GM11168 (cell line): Measurements from ENCODE around the gene SLC6A16.

Experiments used
- in situ Hi-C: fragments of 300-500 bp; cut with MboI; formaldehyde crosslinking; loops from one replicate; pipeline ENCODE4 v1.12.0; 2022; ENCODE audit warnings: low sequenced_read_pairs; ENCODE audit not compliant: unreplicated experiment

The SLC6A16 gene

DNA sequence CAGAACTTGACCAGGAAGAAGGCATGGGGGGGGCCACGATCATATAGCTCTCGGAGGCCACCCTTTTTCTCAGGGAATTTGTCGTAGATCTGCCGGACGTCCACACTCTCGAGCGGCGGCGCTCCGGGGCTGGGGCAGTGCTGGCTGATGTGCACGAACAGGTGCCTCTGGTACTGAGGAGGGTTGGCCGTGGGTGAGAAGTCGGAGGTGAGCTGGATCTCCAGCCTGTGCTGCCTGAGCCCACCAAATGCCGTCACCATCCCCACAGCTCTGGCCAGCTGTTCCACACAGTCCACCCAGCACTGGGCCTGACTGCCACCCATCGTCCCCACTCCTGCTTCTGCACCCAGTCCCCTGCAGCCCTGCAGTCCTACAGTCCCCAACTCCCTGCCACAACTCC is 22.2 kb upstream of the SLC6A16 start:
- in situ Hi-C loops = no loop called here

- in situ Hi-C loops = no loop called here
Measured at GRCh38 chr19:49344505-49345423, 19.8 kb upstream of the SLC6A16 start.

DNA sequence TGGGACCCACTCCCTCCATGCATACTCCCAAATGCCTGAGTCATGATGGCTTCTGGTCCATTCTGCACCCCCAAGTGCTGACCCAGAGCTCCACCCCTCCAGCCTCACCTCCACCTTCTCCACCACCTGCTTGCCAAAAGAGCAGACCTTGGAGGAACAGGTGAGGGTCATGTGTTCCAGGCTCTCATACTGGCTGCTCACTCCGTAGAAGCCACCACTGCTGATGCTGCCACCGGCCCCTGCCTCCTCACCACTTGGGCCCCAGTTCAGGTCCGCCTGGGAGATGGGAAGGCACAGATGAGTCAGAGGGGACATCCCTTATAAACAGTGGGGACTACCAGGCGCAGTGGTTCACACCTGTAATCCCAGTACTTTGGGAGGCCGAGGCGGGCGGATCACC is 18.1 kb upstream of the SLC6A16 start:
- in situ Hi-C loops = no loop called here

DNA sequence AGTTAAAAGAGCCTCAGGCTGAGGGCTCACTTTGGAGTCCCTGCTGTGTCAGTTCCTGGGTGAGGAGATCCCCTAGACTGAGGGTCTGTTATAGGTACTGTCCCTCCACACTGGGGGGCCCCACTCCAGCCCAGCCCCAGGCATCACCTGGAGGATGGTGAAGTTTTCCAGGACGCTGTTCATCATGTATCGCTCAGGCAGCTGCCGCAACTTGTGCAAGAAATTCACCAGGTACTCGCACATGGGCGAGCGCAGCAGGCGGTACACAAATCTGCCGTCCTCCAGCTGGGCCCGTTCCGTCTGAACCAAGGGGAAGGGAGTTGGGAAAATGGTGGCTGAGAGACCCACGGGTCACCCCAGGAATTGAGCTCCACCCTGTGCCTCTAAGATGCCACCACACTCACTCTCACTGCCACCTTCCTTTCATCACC is 17.3 kb upstream of the SLC6A16 start:
- in situ Hi-C loops = no loop called here

- in situ Hi-C loops = no loop called here
Measured at GRCh38 chr19:49340865-49341718, 16.1 kb upstream of the SLC6A16 start.

DNA sequence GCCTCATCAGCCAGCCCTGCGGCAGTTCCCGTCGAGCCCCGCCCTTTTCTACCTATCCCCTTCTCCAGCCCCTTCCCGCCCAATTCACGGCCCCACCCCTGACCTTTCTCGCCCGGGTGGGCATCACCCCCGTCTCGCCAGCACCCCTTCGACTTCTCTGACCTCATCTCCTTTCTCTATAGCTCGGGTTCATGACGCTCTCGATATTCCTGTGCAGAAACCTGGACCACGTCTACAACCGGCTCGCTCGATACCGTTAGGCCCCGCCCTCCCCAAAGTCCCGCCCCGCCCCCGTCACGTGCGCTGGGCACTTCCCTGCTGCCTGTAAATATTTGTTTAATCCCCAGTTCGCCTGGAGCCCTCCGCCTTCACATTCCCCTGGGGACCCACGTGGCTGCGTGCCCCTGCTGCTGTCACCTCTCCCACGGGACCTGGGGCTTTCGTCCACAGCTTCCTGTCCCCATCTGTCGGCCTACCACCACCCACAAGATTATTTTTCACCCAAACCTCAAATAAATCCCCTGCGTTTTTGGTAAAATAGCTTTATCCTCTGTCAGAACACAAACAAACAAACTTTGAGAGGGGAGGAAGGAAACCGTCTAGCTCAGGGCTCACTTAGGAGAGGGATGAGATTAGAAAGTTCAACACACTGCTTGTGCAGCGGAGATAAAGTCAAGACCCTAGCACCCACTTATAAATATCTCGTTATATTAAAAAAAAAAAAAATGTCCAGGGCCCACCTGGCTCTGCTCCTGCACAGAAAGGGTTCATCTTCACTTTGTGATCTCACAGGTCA is 15.3 kb upstream of the SLC6A16 start:
- in situ Hi-C loops = no loop called here

GRCh38 chr19:49339301-49340068 is 14.5 kb upstream of the SLC6A16 start:
- in situ Hi-C loops = no loop called here

DNA sequence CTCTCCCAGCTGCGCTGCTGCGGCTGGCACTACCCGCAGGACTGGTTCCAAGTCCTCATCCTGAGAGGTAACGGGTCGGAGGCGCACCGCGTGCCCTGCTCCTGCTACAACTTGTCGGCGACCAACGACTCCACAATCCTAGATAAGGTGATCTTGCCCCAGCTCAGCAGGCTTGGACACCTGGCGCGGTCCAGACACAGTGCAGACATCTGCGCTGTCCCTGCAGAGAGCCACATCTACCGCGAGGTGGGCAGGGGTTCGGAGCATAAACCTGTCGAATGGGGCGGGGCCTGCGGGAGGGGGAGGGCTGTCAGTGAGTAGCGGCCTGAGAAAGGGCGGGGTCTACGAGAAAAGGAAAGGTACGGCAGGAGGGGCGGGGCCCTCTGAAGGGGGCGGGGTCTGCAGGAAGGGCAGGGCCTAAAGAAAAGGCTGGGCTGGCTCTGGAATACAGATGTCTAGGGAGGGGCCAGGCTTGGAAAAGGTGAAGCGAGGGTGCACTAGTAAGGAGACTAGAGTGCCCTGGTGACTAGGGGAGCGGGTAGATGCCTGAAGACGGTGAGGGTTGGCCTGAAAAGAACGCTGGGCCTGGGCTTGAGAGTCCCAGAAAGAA is 13.8 kb upstream of the SLC6A16 start:
- in situ Hi-C loops = no loop called here

GRCh38 chr19:49338023-49338677 is 13.2 kb upstream of the SLC6A16 start:
- in situ Hi-C loops = no loop called here

- in situ Hi-C loops = no loop called here
Measured at GRCh38 chr19:49337267-49338022, 12.5 kb upstream of the SLC6A16 start.

GRCh38 chr19:49336482-49337266 is 11.7 kb upstream of the SLC6A16 start:
- in situ Hi-C loops = no loop called here

GRCh38 chr19:49335784-49336481 is 10.9 kb upstream of the SLC6A16 start:
- in situ Hi-C loops = no loop called here

GRCh38 chr19:49335071-49335783 is 10.2 kb upstream of the SLC6A16 start, which contains the start of gene CD37:
CD37 (plus strand) TSS chr19:49335406; CDS start chr19:49335541, 135 bp downstream.
- in situ Hi-C loops = no loop called here

- in situ Hi-C loops = no loop called here
Measured at GRCh38 chr19:49333811-49334288, 8.9 kb upstream of the SLC6A16 start.

DNA sequence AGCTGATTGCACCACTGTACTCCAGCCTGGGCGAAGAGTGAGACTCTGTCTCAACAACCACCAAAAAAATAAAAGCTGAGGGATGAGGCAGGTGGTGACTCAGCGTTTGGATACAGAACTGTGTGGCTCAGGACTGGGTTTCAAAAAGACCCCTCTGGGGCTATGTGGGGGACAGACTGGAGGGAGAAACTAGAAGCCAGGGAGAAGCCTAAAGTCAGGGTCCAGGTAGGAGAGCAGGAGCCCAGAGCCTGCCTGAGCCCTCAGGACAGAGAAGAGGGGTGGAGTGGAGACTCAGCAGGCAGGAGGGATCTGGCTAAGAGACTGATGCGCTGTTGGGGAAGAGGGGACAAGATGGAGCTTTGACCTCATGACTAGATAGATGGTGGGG is 8.4 kb upstream of the SLC6A16 start:
- in situ Hi-C loops = no loop called here
